Stimulated activated CD4-positive, alpha-beta T cell treated with anti-CD3 and anti-CD28 coated beads, Interleukin-12 subunit alpha, Interleukin-12 subunit beta, amount 100 ng/mL, for 48 hours (primary cell): ENCODE measurements around the gene ATP5F1E.

ENCODE experiments used
- DNase-seq, 3 donors: peaks; one replicate each; pipeline ENCODE4 v3.0.0-alpha.2; 2020; ENCODE audit warnings: low read depth in 2 of 3, low spot score in 1 of 3

Gene ATP5F1E

GRCh38 chr20:59032023-59032712 lies at the start of gene ATP5F1E:
ATP5F1E (minus strand) TSS chr20:59032335; CDS start chr20:59032251, 84 bp downstream.
- peak; percentile 89 to 97 (median 89) for DNase-seq

- DNase-seq = no peak
Observed at GRCh38 chr20:59081036-59081435, 48.9 kb upstream of the ATP5F1E start.

GRCh38 chr20:59078231-59078630 lies 46.1 kb upstream of the ATP5F1E start:
- no peak for DNase-seq

GRCh38 chr20:59077705-59078104 lies 45.6 kb upstream of the ATP5F1E start:
- no peak for DNase-seq

- no peak for DNase-seq
Observed at GRCh38 chr20:59075934-59076508, 43.9 kb upstream of the ATP5F1E start.

- no peak for DNase-seq
Observed at GRCh38 chr20:59074456-59074855, 42.3 kb upstream of the ATP5F1E start.

- DNase-seq = no peak
Observed at GRCh38 chr20:59073582-59073981, 41.4 kb upstream of the ATP5F1E start.

- no peak for DNase-seq
Observed at GRCh38 chr20:59071216-59071615, 39.1 kb upstream of the ATP5F1E start.

- DNase-seq = no peak
Observed at GRCh38 chr20:59069026-59069425, 36.9 kb upstream of the ATP5F1E start.

GRCh38 chr20:59068534-59068933 lies 36.4 kb upstream of the ATP5F1E start:
- no peak for DNase-seq

GRCh38 chr20:59064214-59064722 lies 32.1 kb upstream of the ATP5F1E start:
- no peak for DNase-seq

GRCh38 chr20:59063358-59064213 lies 31.5 kb upstream of the ATP5F1E start:
- DNase-seq = no peak

GRCh38 chr20:59062081-59062480 lies 29.9 kb upstream of the ATP5F1E start:
- no peak for DNase-seq

GRCh38 chr20:59055302-59055701 lies 23.2 kb upstream of the ATP5F1E start:
- DNase-seq = no peak

GRCh38 chr20:59051666-59052185 lies 19.6 kb upstream of the ATP5F1E start:
- no peak for DNase-seq

- no peak for DNase-seq
Observed at GRCh38 chr20:59050437-59050836, 18.3 kb upstream of the ATP5F1E start.

GRCh38 chr20:59048681-59049030 lies 16.5 kb upstream of the ATP5F1E start:
- no peak for DNase-seq

- no peak for DNase-seq
Observed at GRCh38 chr20:59047938-59048680, 16.0 kb upstream of the ATP5F1E start.

- no peak for DNase-seq
Observed at GRCh38 chr20:59046862-59047261, 14.7 kb upstream of the ATP5F1E start.

GRCh38 chr20:59044796-59045195 lies 12.7 kb upstream of the ATP5F1E start:
- no peak for DNase-seq

- no peak for DNase-seq
Observed at GRCh38 chr20:59044295-59044694, 12.2 kb upstream of the ATP5F1E start.
